WI38 (cell line): ENCODE results near the gene TBXA2R.
A peak's percentile ranks its signal among the peaks of the same experiment; 100 is the strongest.

ENCODE experiments used
- H3K4me3 ChIP-seq: 2 replicates; pipeline ENCODE4 v1.5.1; 2011; ENCODE audit warnings: low read depth, mild to moderate bottlenecking, control low read depth, low read length
- CTCF ChIP-seq: IDR thresholded peaks from 2 replicates; pipeline ENCODE4 v1.5.1; 2012; ENCODE audit warnings: low read depth, mild to moderate bottlenecking, control low read depth, low read length

Gene TBXA2R

GRCh38 chr19:3607303-3608078 lies 816 bp upstream of the TBXA2R start:
- peak overlapping the region; percentile 58 for H3K4me3 ChIP-seq
- TF ChIP-seq CTCF: no peak

GRCh38 chr19:3606174-3606689 lies 443 bp downstream of the TBXA2R start:
- H3K4me3 ChIP-seq: peak overlapping the region; percentile 58
- TF ChIP-seq CTCF: no peak

- TF ChIP-seq CTCF: no peak
Measured at GRCh38 chr19:3605770-3606169, 905 bp downstream of the TBXA2R start.

GRCh38 chr19:3605361-3605760 lies 1.3 kb downstream of the TBXA2R start:
- no peak overlapping the region; the same call in 1 of the 2 replicates for H3K4me3 ChIP-seq
- no peak for TF ChIP-seq CTCF

More at GRCh38 chr19:3605770-3606169, 905 bp downstream of the TBXA2R start:
- H3K4me3 ChIP-seq: peak overlapping the region; percentile 58

- no peak overlapping the region for H3K4me3 ChIP-seq
- TF ChIP-seq CTCF: no peak
Measured at GRCh38 chr19:3604987-3605343, 1.7 kb downstream of the TBXA2R start.

GRCh38 chr19:3604227-3604986 lies 2.3 kb downstream of the TBXA2R start:
- TF ChIP-seq CTCF: no peak
- H3K4me3 ChIP-seq: no peak overlapping the region
